ENCODE measurements around the gene PGLYRP2. TPM values are rescaled to one million over a fixed set of nuclear protein-coding genes. Genes with fewer than 3 reads are reported as not detected.

The PGLYRP2 gene
- polyA plus RNA-seq, 1 donor from 2014 or later, result not detected

- Histone ChIP-seq H3K27me3 (ENCODE audit: insufficient read depth, low read depth, low read length) (no peaks in the 10 kb centered on the region), H3K79me2 (replicated peaks; ENCODE audit: insufficient read depth, low read length) (peaks cover 26% of the 10 kb centered on the region), H3K9ac (ENCODE audit: low read length) (no peak overlapping the region), H3K9me3 (ENCODE audit: low read length) (no peaks in the 10 kb centered on the region), H3K9me2 (ENCODE audit: insufficient read depth, low read length) (no peaks in the 10 kb centered on the region), H3K4me2 (ENCODE audit: low read length) (no peak overlapping the region), H3K36me3 (ENCODE audit: insufficient read depth, low read length) (peaks cover 20% of the 10 kb centered on the region), H3K27ac (ENCODE audit: low read length) (no peak overlapping the region), H3K4me3 (ENCODE audit: low read length) (no peak overlapping the region), H4K20me1 (ENCODE audit: insufficient read depth) (no peaks in the 10 kb centered on the region), H2AFZ (ENCODE audit: low read depth, low read length) (no peak overlapping the region), H3F3A (ENCODE audit: insufficient read depth, low read length, poor library complexity, severe bottlenecking) (no peaks in the 10 kb centered on the region)
- no peak for TF ChIP-seq EZH2 (IDR thresholded peaks at IDR 0.05; ENCODE audit: borderline replicate concordance, insufficient read depth, low read length, poor library complexity, severe bottlenecking)
- TF ChIP-seq, protein P1, sequence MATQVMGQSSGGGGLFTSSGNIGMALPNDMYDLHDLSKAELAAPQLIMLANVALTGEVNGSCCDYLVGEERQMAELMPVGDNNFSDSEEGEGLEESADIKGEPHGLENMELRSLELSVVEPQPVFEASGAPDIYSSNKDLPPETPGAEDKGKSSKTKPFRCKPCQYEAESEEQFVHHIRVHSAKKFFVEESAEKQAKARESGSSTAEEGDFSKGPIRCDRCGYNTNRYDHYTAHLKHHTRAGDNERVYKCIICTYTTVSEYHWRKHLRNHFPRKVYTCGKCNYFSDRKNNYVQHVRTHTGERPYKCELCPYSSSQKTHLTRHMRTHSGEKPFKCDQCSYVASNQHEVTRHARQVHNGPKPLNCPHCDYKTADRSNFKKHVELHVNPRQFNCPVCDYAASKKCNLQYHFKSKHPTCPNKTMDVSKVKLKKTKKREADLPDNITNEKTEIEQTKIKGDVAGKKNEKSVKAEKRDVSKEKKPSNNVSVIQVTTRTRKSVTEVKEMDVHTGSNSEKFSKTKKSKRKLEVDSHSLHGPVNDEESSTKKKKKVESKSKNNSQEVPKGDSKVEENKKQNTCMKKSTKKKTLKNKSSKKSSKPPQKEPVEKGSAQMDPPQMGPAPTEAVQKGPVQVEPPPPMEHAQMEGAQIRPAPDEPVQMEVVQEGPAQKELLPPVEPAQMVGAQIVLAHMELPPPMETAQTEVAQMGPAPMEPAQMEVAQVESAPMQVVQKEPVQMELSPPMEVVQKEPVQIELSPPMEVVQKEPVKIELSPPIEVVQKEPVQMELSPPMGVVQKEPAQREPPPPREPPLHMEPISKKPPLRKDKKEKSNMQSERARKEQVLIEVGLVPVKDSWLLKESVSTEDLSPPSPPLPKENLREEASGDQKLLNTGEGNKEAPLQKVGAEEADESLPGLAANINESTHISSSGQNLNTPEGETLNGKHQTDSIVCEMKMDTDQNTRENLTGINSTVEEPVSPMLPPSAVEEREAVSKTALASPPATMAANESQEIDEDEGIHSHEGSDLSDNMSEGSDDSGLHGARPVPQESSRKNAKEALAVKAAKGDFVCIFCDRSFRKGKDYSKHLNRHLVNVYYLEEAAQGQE (IDR thresholded peaks at IDR 0.05; ENCODE audit: borderline replicate concordance), result no peak
- TF ChIP-seq, protein P2, sequence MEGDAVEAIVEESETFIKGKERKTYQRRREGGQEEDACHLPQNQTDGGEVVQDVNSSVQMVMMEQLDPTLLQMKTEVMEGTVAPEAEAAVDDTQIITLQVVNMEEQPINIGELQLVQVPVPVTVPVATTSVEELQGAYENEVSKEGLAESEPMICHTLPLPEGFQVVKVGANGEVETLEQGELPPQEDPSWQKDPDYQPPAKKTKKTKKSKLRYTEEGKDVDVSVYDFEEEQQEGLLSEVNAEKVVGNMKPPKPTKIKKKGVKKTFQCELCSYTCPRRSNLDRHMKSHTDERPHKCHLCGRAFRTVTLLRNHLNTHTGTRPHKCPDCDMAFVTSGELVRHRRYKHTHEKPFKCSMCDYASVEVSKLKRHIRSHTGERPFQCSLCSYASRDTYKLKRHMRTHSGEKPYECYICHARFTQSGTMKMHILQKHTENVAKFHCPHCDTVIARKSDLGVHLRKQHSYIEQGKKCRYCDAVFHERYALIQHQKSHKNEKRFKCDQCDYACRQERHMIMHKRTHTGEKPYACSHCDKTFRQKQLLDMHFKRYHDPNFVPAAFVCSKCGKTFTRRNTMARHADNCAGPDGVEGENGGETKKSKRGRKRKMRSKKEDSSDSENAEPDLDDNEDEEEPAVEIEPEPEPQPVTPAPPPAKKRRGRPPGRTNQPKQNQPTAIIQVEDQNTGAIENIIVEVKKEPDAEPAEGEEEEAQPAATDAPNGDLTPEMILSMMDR (IDR thresholded peaks at IDR 0.05; ENCODE audit: poor library complexity, severe bottlenecking), result no peak
- TF ChIP-seq RAD21 (conservative IDR thresholded peaks at IDR 0.05), result no peak
- no peak for TF ChIP-seq TAF1 (IDR thresholded peaks at IDR 0.05; ENCODE audit: low read depth)
- no peak for TF ChIP-seq EP300 (conservative IDR thresholded peaks at IDR 0.05; ENCODE audit: poor library complexity, severe bottlenecking)
Measured at GRCh38 chr19:15427350-15427700, 52.0 kb downstream of the PGLYRP2 start.

- H3K9me3 ChIP-seq (ENCODE audit: low read length), result no peaks in the 10 kb centered on the region
- H3K4me3 ChIP-seq (ENCODE audit: low read length), result no peak overlapping the region
- H3K79me2 ChIP-seq (replicated peaks; ENCODE audit: insufficient read depth, low read length), result peaks cover 21% of the 10 kb centered on the region
- H3K27ac ChIP-seq (ENCODE audit: low read length), result no peak overlapping the region
- TF ChIP-seq, protein P2 (IDR thresholded peaks at IDR 0.05; ENCODE audit: poor library complexity, severe bottlenecking), result no peak
- no peak for TF ChIP-seq RAD21 (conservative IDR thresholded peaks at IDR 0.05)
- TF ChIP-seq SMC3 (conservative IDR thresholded peaks at IDR 0.05; ENCODE audit: poor library complexity), result no peak
- TF ChIP-seq EZH2 (IDR thresholded peaks at IDR 0.05; ENCODE audit: borderline replicate concordance, insufficient read depth, low read length, poor library complexity, severe bottlenecking), result no peak
- no peak for TF ChIP-seq EP300 (conservative IDR thresholded peaks at IDR 0.05; ENCODE audit: poor library complexity, severe bottlenecking)
- no peak for TF ChIP-seq MXI1 (conservative IDR thresholded peaks at IDR 0.05; ENCODE audit: poor library complexity, severe bottlenecking)
- TF ChIP-seq, protein P1 (IDR thresholded peaks at IDR 0.05; ENCODE audit: borderline replicate concordance), result no peak
- TF ChIP-seq TAF1 (IDR thresholded peaks at IDR 0.05; ENCODE audit: low read depth), result no peak
- no peak for TF ChIP-seq POLR2AphosphoS5 (IDR thresholded peaks at IDR 0.05)
- no peak overlapping the region for H3K4me2 ChIP-seq (ENCODE audit: low read length)
- no peak overlapping the region for H2AFZ ChIP-seq (ENCODE audit: low read depth, low read length)
- no peaks in the 10 kb centered on the region for H4K20me1 ChIP-seq (ENCODE audit: insufficient read depth)
- no peaks in the 10 kb centered on the region for H3K27me3 ChIP-seq (ENCODE audit: insufficient read depth, low read depth, low read length)
- no peaks in the 10 kb centered on the region for H3F3A ChIP-seq (ENCODE audit: insufficient read depth, low read length, poor library complexity, severe bottlenecking)
- no peak overlapping the region for H3K9ac ChIP-seq (ENCODE audit: low read length)
- H3K36me3 ChIP-seq (ENCODE audit: insufficient read depth, low read length), result peaks cover 20% of the 10 kb centered on the region
- no peaks in the 10 kb centered on the region for H3K9me2 ChIP-seq (ENCODE audit: insufficient read depth, low read length)
Measured at GRCh38 chr19:15426485-15427349, 52.6 kb downstream of the PGLYRP2 start.
